Esophagus squamous epithelium (tissue), 4 donors: Measurements from ENCODE around the gene PARL.

Experiments used
- CTCF ChIP-seq, 6 experiments: fragments of 450-650 bp in 4 of 6; fragments of 200-600 bp in 2 of 6; sonication (generic) in 2 of 6; IDR thresholded peaks; one replicate each; pipeline ENCODE4 v1.5.1; 2016 to 2019; ENCODE audit warnings: antibody characterized with exemption in 6 of 6, mild to moderate bottlenecking in 4 of 6, moderate library complexity in 4 of 6
- POLR2A ChIP-seq, 4 donors: fragments of 450-650 bp; IDR thresholded peaks; one replicate each; pipeline ENCODE4 v1.6.1; 2017; ENCODE audit warnings: antibody characterized with exemption in 4 of 4, mild to moderate bottlenecking in 4 of 4, moderate library complexity in 3 of 4

- TF ChIP-seq CTCF (IDR thresholded peaks at IDR 0.05) (no peak), POLR2A (IDR thresholded peaks at IDR 0.05) (no peak)
Measured at GRCh38 chr3:183815563-183815940, 69.1 kb downstream of the PARL start.
